ENCODE data around the gene KDM6A.

Gene KDM6A

DNA sequence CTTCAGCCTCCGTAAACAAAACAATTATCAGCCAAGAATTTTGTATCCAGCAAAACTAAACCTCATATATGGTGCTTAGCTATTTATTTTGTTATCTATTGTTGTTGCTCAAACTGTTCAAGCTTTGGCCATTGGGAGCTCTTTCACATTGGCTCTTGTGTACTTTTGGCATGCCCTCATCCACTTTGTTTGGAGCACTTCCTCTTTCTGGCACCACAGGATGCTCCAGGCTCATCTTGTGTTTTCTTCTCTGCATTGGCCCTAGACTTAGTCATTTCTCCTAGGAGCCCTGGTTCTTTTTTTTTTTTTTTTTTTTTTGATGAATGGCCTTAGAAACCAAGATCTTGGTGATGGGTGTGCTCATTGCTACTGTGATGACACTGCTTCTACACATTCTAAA, 253.2 kb downstream of the KDM6A start:
- ATAC-seq = no peak
- TF ChIP-seq, protein P1, sequence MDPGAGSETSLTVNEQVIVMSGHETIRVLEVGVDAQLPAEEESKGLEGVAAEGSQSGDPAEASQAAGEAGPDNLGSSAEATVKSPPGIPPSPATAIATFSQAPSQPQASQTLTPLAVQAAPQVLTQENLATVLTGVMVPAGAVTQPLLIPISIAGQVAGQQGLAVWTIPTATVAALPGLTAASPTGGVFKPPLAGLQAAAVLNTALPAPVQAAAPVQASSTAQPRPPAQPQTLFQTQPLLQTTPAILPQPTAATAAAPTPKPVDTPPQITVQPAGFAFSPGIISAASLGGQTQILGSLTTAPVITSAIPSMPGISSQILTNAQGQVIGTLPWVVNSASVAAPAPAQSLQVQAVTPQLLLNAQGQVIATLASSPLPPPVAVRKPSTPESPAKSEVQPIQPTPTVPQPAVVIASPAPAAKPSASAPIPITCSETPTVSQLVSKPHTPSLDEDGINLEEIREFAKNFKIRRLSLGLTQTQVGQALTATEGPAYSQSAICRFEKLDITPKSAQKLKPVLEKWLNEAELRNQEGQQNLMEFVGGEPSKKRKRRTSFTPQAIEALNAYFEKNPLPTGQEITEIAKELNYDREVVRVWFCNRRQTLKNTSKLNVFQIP (CRISPR knock-in tag; IDR thresholded peaks at IDR 0.05; ENCODE audit: borderline replicate concordance, low read depth) = no peak
- TF ChIP-seq TCF4 (CRISPR knock-in tag; IDR thresholded peaks at IDR 0.05; ENCODE audit: borderline replicate concordance) = no peak
- TF ChIP-seq ZNF565 (CRISPR knock-in tag; conservative IDR thresholded peaks at IDR 0.05; ENCODE audit: low read depth) = no peak
- no peak for TF ChIP-seq CSRNP3 (CRISPR knock-in tag; IDR thresholded peaks at IDR 0.05)
- no peak for TF ChIP-seq ZFP3 (CRISPR knock-in tag; IDR thresholded peaks at IDR 0.05)
- TF ChIP-seq ARNTL (CRISPR knock-in tag; IDR thresholded peaks at IDR 0.05; ENCODE audit: borderline replicate concordance, low read depth) = no peak
- TF ChIP-seq, protein P2, sequence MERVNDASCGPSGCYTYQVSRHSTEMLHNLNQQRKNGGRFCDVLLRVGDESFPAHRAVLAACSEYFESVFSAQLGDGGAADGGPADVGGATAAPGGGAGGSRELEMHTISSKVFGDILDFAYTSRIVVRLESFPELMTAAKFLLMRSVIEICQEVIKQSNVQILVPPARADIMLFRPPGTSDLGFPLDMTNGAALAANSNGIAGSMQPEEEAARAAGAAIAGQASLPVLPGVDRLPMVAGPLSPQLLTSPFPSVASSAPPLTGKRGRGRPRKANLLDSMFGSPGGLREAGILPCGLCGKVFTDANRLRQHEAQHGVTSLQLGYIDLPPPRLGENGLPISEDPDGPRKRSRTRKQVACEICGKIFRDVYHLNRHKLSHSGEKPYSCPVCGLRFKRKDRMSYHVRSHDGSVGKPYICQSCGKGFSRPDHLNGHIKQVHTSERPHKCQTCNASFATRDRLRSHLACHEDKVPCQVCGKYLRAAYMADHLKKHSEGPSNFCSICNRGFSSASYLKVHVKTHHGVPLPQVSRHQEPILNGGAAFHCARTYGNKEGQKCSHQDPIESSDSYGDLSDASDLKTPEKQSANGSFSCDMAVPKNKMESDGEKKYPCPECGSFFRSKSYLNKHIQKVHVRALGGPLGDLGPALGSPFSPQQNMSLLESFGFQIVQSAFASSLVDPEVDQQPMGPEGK (CRISPR knock-in tag; IDR thresholded peaks at IDR 0.05; ENCODE audit: borderline replicate concordance) = no peak
- no peak for TF ChIP-seq SNAI2 (CRISPR knock-in tag; IDR thresholded peaks at IDR 0.05)
- TF ChIP-seq RARB (CRISPR knock-in tag; IDR thresholded peaks at IDR 0.05) = no peak
- no peak for TF ChIP-seq CSDC2 (CRISPR knock-in tag; IDR thresholded peaks at IDR 0.05)
- TF ChIP-seq OSR1 (CRISPR knock-in tag; IDR thresholded peaks at IDR 0.05) = no peak
- no peak for TF ChIP-seq ISL1 (CRISPR knock-in tag; IDR thresholded peaks at IDR 0.05)
- TF ChIP-seq ZFP30 (CRISPR knock-in tag; IDR thresholded peaks at IDR 0.05) = no peak
- no peak for TF ChIP-seq BACH2 (CRISPR knock-in tag; IDR thresholded peaks at IDR 0.05; ENCODE audit: borderline replicate concordance)
- TF ChIP-seq, protein P3, sequence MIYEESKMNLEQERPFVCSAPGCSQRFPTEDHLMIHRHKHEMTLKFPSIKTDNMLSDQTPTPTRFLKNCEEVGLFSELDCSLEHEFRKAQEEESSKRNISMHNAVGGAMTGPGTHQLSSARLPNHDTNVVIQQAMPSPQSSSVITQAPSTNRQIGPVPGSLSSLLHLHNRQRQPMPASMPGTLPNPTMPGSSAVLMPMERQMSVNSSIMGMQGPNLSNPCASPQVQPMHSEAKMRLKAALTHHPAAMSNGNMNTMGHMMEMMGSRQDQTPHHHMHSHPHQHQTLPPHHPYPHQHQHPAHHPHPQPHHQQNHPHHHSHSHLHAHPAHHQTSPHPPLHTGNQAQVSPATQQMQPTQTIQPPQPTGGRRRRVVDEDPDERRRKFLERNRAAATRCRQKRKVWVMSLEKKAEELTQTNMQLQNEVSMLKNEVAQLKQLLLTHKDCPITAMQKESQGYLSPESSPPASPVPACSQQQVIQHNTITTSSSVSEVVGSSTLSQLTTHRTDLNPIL (CRISPR knock-in tag; IDR thresholded peaks at IDR 0.05; ENCODE audit: low read depth) = no peak
- TF ChIP-seq TOX (CRISPR knock-in tag; IDR thresholded peaks at IDR 0.05; ENCODE audit: borderline replicate concordance) = no peak
- TF ChIP-seq ZNF8 (CRISPR knock-in tag; IDR thresholded peaks at IDR 0.05) = no peak

DNA sequence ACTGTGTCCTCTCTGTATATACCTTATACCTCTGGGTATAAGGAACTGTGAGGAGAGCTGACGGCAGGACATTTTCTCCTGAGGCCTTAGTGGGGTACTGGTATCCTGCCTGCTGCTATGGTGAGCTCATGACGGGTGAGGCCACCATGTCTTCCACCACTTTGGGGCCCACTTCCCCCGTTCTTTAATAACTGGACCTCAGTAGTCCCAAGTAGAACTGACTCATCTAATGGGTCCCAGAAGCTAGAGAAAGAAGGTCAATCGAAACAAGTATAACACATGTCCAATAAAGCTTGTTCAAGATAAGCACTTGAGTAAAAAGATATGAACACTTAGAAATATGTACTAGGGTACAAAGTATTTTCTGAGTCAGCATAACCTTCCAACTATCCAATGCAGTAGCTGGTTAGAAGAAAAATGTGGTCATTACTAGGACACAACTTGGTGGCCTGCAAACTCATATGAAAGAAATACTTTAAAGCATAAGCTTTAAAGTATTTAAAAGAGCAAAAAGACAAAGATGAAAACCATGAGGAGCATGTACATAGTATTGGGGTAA, 256.0 kb downstream of the KDM6A start:
- no peak for ATAC-seq
- no peak for TF ChIP-seq RARB (CRISPR knock-in tag; IDR thresholded peaks at IDR 0.05)
- no peak for TF ChIP-seq CSDC2 (CRISPR knock-in tag; IDR thresholded peaks at IDR 0.05)
- TF ChIP-seq BACH2 (CRISPR knock-in tag; IDR thresholded peaks at IDR 0.05; ENCODE audit: borderline replicate concordance) = no peak
- TF ChIP-seq ZFP30 (CRISPR knock-in tag; IDR thresholded peaks at IDR 0.05) = no peak

DNA sequence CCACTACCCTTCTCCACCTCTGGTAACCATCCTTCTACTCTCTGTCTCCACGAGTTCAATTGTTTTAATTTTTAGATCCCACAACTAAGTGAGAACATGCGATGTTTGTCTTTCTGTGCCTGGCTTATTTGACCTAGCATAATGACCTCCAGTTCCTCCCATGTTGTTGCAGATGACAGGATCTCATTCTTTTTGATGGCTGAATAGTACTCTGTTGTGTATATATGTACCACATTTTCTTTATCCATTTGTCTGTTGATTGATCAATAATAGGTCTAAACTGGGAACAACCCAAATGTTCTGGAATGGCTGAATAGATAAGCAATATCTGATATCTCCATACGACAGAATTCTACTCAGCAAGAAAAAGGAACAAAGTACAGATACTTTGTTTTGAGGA, 260.5 kb downstream of the KDM6A start:
- no peak for ATAC-seq
- TF ChIP-seq PPARA (CRISPR knock-in tag; IDR thresholded peaks at IDR 0.05; ENCODE audit: borderline replicate concordance) (no peak), TOX (CRISPR knock-in tag; IDR thresholded peaks at IDR 0.05; ENCODE audit: borderline replicate concordance) (no peak), RARB (CRISPR knock-in tag; IDR thresholded peaks at IDR 0.05) (no peak), ZFP30 (CRISPR knock-in tag; IDR thresholded peaks at IDR 0.05) (no peak), ESRRG (CRISPR knock-in tag; IDR thresholded peaks at IDR 0.05) (no peak), ZNF8 (CRISPR knock-in tag; IDR thresholded peaks at IDR 0.05) (peak; percentile 69), CSRNP3 (CRISPR knock-in tag; IDR thresholded peaks at IDR 0.05) (no peak), GLIS3 (CRISPR knock-in tag; IDR thresholded peaks at IDR 0.05) (no peak)

DNA sequence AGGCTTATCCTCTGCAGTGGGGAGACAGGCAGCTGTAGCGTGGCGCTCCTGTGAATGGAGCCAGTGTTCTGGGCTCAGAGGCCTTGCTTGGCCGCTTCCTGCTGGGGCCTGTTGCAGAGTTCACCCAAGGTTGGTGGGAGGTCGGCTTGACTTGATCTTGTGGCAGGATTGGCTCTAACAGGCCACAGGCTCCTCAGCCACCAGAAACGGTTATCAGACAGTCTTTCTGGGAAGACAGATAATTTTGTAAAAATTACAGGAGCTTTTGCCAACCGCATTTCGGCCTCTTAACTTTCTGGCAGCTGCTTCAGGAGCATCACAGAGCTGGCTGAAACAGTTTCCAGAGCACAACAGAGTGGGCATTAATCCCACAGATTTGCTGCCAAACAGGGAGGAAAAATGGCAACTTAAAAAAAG, 261.3 kb downstream of the KDM6A start:
- ATAC-seq = 0 out of 3 replicates have a peak, but pooled peaks have one; percentile 21
- no peak for TF ChIP-seq GLIS3 (CRISPR knock-in tag; IDR thresholded peaks at IDR 0.05)
- TF ChIP-seq ESRRG (CRISPR knock-in tag; IDR thresholded peaks at IDR 0.05) = no peak
- no peak for TF ChIP-seq SNAI2 (CRISPR knock-in tag; IDR thresholded peaks at IDR 0.05)
- no peak for TF ChIP-seq CSDC2 (CRISPR knock-in tag; IDR thresholded peaks at IDR 0.05)
- no peak for TF ChIP-seq ZNF565 (CRISPR knock-in tag; conservative IDR thresholded peaks at IDR 0.05; ENCODE audit: low read depth)

Measured in SK-N-SH treated with all-trans-retinoic acid at 6 μM for 48 hours (cell line).